Measurements from ENCODE around the gene SLIT3. TPM values are rescaled to one million over a fixed set of nuclear protein-coding genes. Genes with fewer than 3 reads are reported as not detected.

Gene SLIT3
- total RNA-seq, 4 donors from 2014 or later = 28.4 to 77.2 (median 63.8) TPM

GRCh38 chr5:168679515-168679920, 621.4 kb downstream of the SLIT3 start:
- H3K27me3 ChIP-seq = no peaks in the 10 kb centered on the region
- H3K36me3 ChIP-seq = no peaks in the 10 kb centered on the region
- H3K9me3 ChIP-seq = no peaks in the 10 kb centered on the region
- TF ChIP-seq POLR2A (IDR thresholded peaks at IDR 0.05) (no peak), CTCF (IDR thresholded peaks at IDR 0.05) (peak; percentile 62 to 89 (median 81))
- H3K27ac ChIP-seq = no peak overlapping the region
- intact Hi-C loops (cut with DNase I) = loop anchor here (10.0 kb wide), 1 partner anchor 625 kb away; the partner anchor contains the start of gene SLIT3
- peak; percentile 77 to 81 for DNase-seq
- 7 to 10% methylated on average over 7 to 9 of the region's 9 CpGs for WGBS, 2 donors
- peaks cover 4 to 8% of the 10 kb centered on the region in 2 donors for H3K4me1 ChIP-seq
- no peak overlapping the region for H3K4me3 ChIP-seq (replicated peaks in 1 of 3)

DNA sequence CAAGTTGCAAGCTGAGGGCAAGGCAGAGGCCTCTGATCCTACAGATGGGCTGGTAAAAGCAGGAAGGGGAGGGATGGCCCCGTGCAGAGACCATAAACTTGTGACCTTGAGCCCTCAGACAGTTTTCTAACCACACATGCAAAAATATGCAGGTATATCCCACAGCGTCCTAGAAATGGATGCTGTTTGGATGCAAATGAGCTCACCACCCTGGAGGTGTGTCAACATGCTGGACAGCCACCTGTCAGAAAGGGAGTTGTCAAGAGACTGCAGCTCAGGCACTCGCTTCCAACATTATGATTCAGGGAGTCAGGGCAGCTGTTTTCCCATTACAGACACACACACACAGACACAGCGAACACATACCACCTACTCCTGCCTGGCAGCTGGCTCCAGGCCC, 624.4 kb downstream of the SLIT3 start:
- Histone ChIP-seq H3K4me1 (peaks cover 2 to 4% of the 10 kb centered on the region in 2 donors), H3K9me3 (no peaks in the 10 kb centered on the region), H3K36me3 (no peaks in the 10 kb centered on the region), H3K27me3 (no peaks in the 10 kb centered on the region), H3K4me3 (replicated peaks in 1 of 3) (no peak overlapping the region), H3K27ac (no peak overlapping the region)
- WGBS, 2 donors = 82 to 92% methylated on average over 4 of the region's 4 CpGs
- intact Hi-C loops (cut with DNase I) = loop anchor here (10.0 kb wide), 1 partner anchor 628 kb away; the partner anchor contains the start of gene SLIT3
- DNase-seq = no peak
- TF ChIP-seq POLR2A (IDR thresholded peaks at IDR 0.05) (no peak), CTCF (IDR thresholded peaks at IDR 0.05) (no peak)

DNA sequence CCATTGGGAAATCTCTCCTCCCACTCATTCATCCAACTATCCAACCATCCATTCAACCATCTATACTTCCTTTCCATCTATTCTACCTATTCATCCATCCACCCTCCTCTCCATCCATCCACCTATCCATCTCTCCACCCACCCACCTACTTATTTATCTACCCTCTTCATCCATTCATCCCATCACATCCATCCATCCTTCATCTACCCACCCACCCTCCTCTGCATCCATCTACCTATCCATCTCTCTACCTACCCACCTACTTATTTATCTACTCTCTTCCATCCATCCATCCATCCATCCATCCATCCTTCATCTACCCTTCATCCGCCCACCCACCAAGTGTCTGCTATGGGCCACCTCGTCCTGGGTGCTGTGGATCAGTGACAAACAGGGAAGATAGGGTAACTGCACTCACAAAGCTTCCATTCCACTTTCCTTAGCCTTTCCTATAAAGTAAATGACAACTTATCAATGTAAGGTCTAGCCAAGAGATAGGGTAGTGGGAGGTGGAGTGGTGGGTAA, 625.0 kb downstream of the SLIT3 start:
- Histone ChIP-seq H3K4me1 (peaks cover 0 to 4% of the 10 kb centered on the region in 2 donors), H3K27me3 (no peaks in the 10 kb centered on the region), H3K27ac (no peak overlapping the region), H3K36me3 (peaks cover 0 to 2% of the 10 kb centered on the region in 2 donors), H3K4me3 (replicated peaks in 1 of 3) (no peak overlapping the region), H3K9me3 (no peaks in the 10 kb centered on the region)
- DNase-seq = no peak
- 93 to 97% methylated on average over 2 of the region's 2 CpGs for WGBS, 2 donors
- intact Hi-C loops (cut with DNase I) = loop anchor here (10.0 kb wide), 1 partner anchor 629 kb away; the partner anchor contains the start of gene SLIT3
- TF ChIP-seq CTCF (IDR thresholded peaks at IDR 0.05) = no peak
- no peak for TF ChIP-seq POLR2A (IDR thresholded peaks at IDR 0.05)

GRCh38 chr5:168674893-168675482, 626.0 kb downstream of the SLIT3 start:
- no peak for DNase-seq
- intact Hi-C loops (cut with DNase I) = loop anchor here (10.0 kb wide), 1 partner anchor 630 kb away; the partner anchor contains the start of gene SLIT3
- 90% methylated on average over 5 of the region's 5 CpGs for WGBS, 2 donors

More at GRCh38 chr5:168674893-168675482, 626.0 kb downstream of the SLIT3 start:
- no peak for TF ChIP-seq POLR2A (IDR thresholded peaks at IDR 0.05)
- no peak for TF ChIP-seq CTCF (IDR thresholded peaks at IDR 0.05)
- Histone ChIP-seq H3K4me1 (peaks cover 0 to 4% of the 10 kb centered on the region in 2 donors), H3K27me3 (no peaks in the 10 kb centered on the region), H3K4me3 (replicated peaks in 1 of 3) (no peak overlapping the region), H3K9me3 (no peaks in the 10 kb centered on the region), H3K36me3 (peaks cover 6 to 7% of the 10 kb centered on the region in 2 donors), H3K27ac (no peak overlapping the region)
